ENCODE measurements around the gene TANGO6.

TANGO6 gene

DNA sequence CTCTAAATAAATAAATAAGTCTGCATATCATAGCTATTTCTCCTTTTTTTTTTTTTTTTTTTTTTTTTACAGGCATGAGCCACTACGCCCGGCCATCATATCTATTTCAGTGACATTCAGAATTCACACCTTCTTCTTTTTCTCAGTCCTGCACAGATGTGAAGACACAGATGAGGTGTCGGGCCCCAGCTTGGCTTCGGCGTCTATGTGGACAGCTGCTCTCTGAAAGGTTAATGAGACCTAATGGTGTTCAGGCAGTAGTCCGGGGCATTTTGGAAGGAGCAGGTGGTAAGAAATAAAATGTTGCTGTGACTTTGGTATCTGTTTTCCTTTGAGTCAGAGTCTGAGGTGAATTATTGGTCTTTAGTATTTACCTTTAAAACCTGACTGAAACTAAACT, 23.6 kb downstream of the TANGO6 start:
- DNase-seq (ENCODE audit: low spot score), result no peak

DNA sequence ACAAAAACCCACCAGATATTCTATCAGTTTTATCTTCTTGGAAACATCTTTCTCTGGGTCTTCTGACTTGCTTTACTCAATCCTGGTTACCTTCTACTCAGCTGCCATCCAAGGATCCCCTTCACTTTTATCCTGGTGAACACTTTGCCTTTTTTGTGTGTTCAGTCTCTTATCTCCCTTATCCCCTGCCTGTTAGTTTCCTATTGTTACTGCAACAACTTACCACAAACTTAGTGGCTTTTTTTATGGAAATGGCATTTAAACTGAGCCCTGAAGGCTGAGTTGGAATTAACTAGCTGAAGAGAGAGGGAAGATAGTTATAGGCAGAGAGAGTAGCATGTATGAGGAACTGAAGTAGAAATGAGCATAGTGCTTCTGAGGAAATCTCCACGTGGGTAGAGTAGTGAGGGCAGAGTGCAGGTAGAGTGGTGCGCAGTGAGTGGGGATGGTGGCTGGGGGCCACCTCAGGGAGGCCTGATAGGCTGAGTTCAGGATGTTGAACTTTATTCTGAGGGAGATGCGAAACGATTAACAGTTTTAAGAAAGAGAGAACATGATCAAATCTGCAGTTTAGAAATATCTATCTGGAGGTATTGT, 26.3 kb downstream of the TANGO6 start:
- DNase-seq (ENCODE audit: low spot score), result no peak

DNA sequence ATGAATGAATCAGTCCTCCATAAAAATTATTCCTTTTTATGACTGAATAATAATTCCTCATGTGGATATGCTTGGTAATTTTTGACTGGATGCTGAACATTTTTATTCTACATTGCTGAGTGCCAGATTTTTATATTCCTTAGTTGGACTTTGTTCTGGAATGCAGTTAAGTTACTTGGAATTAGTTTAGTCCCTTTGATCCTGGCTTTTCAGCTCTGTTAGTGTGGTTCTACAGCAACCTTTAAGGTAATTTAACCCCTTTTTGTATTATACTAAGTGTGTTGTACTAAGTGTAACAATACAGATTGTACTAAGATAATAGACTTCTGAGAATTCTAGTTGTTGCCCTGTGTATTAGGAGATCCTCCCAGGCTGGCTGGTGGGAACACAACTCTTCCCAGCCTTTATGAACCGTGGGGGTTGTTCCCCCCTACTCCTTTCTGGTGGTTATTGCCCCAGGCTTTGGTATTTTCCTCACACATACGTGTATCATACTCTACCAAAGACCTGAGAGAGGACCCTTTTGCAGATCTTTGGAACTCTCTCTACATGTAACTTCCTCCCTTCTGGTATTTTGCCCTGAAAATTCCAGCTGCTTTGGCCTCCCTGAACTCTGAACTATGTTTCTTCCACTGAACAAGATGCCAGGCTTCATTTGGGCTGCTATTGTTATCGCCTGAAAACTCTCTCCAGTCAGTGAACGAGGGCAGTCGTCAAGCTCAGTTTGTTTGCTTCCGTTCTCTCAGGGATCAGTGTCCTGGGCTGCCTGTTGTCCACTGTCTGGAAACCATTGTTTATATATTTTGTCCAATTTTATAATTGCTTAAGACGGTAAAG, 30.5 kb downstream of the TANGO6 start:
- DNase-seq (ENCODE audit: low spot score), result no peak

DNA sequence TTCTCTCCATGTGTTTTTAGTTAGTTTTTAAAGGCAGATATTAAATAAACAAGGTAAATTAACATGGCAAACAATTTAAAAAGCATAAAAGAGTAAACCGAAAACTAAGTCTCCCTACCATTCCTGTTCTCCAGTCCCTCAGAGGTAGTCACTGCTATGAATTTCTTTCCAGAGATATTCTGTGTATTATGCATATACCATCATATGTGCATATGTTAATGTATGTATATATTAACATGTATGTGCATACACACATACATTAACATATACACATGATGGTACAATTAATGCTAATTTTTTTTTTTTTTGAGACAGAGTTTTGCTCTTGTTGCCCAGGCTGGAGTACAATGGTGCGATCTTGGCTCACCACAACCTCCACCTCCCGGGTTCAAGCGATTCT, 32.5 kb downstream of the TANGO6 start:
- no peak for DNase-seq (ENCODE audit: low spot score)

DNA sequence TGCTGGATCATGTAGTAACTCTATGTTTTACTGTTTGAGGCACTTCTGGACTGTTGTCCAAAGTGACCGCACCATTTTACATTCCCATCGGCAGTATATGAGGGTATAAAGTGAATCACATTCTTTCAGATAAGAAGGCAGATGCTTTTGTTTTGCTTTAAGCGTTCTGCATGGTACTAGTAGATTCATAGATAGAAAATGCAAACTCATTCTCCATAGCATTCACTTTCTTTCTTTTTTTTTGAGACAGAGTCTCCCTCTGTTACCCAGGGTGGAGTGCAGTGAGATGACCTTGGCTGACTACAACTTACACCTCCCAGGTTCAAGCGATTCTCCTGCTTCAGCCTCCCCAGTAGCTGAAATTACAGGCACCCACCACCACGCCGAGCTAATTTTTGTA, 40.4 kb downstream of the TANGO6 start:
- DNase-seq (ENCODE audit: low spot score), result no peak

DNA sequence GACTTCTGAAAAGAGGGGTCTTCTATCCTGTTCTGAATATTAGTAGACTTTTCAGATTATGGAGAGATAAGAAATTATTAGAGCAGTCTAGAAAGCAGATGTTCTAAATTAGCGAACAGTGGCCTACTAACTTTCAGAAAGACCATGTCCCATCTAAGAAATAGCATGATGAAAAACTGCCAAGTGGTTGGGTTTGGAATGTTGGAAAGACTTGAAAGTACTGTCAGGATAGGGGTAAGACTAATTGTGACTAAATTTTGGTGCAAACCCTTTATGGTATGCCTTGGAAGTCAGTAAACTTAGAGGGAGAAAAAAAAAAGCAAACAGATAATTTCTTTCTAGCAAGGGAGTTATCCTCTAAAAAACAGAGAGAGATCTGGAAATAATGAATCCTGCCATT, 41.1 kb downstream of the TANGO6 start:
- no peak for DNase-seq (ENCODE audit: low spot score)

DNA sequence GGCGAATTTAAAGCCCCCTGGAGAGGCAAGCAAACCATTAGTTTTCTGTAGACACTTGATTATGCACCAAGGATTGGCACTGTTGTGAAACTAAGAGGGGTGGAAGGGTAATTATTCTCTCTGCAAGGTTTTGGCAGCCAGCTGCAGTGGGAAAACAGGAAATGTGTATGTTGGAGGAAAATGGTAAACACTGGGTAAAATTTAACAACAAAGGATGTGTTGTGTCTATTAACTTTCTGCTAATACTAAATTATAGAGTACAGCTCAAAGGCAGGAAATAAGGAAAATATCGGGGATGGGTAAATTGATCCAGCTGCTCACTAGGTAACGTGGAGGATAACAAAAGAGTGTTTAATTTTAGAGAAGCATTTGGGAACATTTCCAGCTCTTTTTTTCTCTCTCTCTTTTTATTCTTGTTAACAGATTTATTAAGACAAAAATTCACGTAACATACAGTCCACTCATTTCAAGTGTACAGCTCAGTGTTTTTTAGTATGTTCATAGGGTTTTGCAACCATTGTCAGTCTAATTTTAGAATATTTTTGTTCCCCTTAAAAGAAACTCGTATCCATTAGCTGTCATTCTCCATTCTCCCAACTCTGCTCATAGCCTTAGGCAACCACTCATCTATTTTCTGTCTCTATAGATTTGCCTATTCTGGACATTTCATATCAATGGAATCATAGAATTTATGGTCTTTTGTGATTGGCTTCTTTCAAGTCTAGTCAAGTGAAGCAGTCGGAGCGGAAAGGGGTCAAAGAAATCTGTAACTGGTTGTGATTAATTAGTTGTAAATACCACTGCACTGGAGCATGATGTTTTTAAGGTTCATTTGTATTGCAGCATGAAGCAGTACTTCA, 41.8 kb downstream of the TANGO6 start:
- no peak for DNase-seq (ENCODE audit: low spot score)

DNA sequence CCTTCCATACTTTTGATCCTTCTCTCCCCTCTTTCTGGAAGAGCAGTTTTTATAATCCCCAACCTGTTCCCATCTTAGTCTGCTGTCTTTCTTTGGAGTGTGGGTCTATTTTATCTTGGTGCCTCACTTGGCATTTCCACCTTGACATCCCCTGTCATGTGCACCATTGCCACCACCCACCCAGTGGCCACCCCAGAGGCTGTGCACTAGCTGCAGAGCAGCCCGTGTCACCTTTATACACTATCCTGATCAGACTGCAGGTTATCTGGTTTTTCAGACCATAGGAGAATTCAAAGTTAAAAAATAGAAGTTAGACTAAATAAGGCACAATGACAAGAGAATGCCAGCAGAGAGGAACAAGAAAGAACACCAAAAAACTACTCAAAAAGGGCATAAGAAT, 43.8 kb downstream of the TANGO6 start:
- no peak for DNase-seq (ENCODE audit: low spot score)

DNA sequence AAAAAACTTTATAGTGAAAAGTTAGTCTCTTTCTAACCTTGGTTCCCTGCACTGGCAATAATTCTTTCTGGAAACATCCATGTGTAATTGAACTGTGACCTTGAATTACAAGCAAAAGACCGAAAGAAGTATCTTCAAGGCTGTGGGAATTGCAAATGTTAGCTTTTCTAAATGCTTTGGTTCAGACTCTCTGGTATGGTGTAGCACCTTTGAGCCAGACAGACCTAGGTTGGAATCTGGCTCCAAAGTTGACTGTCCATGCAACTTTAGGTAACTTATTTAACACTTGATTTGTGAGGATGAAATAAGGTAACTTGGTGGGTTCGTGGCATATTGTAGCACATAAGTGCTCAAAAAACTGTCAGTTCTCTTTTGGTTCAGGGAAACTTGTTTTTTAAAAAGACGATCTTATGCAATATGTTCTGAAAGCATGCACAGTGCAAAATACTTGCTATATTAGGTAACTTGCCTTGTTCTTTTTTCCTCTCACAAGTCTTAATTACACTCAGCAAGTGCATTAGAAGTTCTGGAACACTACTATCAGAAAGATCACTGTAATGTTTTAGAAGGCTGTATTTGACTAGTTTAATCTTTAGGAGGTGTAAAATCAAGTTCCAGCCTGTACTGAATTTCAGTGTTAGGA, 46.3 kb downstream of the TANGO6 start:
- no peak for DNase-seq (ENCODE audit: low spot score)

DNA sequence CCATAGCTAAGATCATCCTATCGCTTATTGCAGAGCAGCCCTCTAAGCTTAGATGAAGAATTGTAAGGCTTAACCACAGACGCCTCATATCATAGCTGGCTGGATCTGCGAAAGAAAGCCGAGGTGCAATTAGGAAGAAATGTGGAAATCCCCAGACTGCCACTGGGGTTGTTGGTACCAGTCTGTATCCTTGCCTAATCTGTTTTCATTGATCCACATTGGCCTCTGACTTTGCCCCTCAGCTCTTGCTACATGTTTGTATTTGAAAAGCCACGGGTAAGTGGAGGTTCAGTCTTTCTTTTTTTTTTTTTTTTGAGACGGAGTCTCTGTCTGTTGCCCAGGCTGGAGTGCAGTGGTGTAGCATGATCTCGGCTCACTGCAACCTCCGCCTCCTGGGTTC, 48.9 kb downstream of the TANGO6 start:
- DNase-seq (ENCODE audit: low spot score), result no peak

DNA sequence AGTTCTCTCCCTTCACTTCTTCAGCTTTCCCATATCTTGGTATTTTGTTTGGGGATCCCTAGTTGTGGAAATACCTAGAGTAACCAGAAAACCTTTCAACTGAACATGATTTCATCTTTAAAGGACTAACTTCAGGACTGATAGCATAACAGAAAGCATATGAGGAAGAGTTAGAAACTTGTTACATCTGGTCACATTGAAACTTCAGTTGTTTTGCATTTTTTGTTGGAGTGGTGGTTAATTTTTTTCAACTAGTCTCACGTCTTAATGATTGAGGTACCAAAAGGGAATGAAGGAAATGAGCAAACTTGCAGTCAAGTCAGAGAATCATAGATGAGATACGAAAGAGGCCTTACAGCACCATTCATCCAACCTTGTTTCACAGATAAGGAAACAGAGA, 49.6 kb downstream of the TANGO6 start:
- no peak for DNase-seq (ENCODE audit: low spot score)

DNA sequence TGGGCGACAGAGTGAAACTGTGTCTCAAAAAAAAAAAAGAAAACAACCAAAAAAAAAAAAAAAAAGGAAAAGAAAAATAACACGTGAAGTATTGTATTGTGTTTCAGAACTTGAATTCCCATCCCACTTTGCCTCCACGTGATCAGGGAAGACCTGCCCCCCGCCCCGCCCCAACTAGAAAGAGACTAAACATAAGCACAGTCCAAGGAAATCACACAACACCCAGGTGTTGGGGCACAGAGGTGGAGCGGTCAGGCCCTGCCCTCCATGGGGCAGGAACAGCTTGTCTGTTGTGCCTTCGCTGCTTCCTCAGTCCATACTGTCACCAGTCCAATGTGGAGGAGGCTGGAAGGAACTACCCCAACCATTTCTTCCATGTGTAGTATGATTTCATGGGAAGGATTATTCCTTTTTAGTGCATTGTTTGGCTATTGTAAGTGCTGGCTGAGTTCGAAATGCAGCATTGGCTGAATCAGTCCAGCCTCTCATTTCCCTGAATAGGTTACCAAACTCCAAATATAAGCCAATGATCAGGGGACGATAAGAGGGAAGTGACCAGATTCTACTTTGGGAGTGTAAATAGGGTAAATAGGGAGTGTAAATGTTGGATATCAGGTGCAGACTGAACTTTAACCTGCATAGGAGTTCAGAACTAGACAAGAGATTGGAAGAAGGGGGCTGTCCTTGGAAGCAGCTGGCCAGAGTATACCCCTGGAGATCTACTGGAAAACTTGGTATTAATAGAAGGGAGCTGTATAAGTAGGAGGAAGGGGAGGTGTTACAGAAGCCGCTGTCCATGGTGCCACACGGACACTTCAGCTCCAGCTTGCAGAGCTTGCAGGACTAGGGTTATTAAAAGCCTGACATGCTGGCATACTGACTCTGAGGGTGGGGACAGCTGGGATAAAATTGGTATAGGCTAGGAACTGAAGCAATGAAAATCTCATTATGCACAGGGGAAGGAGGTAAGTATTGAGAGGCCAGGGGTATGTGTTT, 50.7 kb downstream of the TANGO6 start:
- no peak for DNase-seq (ENCODE audit: low spot score)

DNA sequence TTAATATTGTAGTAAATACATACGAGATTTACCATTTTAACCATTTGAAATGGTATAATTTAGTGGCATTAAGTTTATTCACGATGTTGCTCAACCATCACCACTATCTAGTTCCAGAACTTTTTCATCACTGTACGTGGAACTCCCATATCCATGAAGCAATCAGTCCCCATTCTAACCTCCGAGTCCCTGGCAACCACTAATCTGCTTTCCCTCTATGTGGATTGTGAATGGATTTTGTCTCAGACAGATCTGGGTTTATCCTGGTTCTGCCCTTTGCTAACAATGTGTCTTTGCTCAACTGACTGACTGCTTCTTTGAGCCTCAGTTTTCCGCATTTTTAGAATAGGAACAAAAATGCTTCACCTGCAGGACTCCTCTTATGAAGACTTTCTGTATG, 51.4 kb downstream of the TANGO6 start:
- no peak for DNase-seq (ENCODE audit: low spot score)

DNA sequence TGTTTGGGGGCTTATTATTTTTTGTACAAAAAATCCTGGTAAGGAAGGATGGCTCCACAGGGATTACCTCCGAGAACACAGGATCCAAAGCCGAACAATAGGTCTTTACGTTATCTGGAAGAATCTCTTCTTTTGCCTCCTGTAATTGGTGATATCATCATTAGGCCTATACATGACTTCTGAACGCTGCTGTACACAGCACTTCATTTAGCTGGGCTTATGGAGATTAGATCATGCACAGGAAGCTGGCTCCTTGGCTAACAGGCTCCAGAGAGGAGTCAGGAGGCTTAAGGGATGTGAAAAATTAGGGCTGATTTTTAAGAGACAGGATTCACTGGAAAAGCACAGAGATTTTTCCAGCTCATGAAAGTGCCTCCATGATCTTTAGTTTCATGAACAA, 54.7 kb downstream of the TANGO6 start:
- DNase-seq (ENCODE audit: low spot score), result no peak

DNA sequence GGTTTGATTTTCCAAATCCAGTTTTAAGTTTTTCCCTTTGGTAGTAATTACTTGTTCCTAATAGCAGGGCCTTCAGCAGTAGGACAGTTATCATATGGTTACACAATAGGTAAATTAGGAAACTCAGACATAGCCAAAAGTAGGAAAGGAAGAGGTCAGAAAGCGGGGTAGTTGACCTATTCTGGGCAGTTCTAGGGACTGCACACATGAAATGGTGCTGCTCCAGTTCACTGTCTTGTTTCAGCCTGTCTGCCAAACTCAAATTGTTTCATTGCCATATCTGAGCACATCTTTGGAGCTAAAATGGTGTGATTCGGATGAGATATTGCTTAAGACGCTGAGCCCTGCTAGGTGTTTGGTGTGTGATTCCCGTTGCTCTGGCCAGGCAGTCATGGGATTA, 56.7 kb downstream of the TANGO6 start:
- DNase-seq (ENCODE audit: low spot score), result no peak

DNA sequence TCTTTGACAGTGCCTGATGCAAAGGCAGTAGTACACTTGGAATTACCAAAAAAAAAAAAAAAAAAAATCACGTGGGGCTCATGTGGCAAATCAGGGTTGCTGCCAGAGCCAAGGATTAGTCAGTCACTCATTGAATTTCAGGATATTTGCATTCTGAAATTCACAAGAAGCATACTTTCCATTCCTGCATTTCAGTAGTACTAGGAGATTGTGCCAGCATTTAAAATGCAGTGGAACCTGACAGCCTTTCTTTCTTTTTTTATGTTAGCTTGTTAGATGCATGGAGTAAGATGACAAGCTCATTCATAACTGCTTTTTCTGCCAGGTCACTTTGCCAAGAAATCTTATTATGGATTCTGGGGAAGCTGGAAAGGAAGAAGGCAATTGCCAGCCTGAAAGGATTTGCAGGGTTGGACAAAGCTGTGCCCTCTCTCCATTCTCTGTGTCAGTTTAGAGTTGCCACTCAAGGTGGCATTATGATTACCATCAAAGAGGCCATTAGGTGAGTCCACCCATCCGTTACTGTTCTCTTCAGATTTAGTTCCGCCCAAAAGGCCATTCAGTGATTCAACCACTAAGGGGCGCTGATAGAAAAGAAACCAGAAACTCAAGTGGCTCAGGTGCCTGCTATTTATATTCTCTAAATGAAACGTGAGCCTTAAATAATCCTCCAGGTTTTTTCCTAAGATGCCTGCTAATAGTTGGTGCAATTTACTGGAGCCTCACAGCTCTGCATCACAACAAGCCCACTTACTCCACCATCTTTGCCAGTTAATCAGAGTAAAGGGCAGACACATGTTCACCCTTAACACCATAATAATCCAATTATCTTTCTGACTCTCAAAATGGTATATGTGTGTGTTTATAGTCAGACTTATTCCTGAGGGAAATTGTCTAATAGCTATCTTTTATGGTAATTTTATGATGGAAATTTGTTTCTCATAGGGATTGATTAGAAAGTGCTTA, 59.0 kb downstream of the TANGO6 start:
- peak; percentile 83 for DNase-seq (ENCODE audit: low spot score)

DNA sequence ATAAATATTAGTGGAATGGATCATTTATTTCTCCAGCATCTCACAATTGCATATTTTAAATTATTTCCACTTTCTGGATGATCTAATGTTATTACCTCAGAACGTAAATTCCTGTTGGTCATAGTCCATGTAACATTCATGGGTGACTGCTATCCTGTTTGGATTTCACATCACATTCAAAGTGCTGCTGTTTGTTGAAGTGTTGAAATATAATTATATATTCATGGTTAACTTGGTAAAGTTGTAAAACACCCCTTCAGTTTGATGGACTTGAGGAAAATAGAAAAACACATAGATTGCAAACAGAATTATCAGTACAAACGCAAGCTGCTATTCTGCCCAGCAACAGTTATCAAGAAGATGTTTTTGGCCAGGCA, 59.6 kb downstream of the TANGO6 start:
- DNase-seq (ENCODE audit: low spot score), result no peak

DNA sequence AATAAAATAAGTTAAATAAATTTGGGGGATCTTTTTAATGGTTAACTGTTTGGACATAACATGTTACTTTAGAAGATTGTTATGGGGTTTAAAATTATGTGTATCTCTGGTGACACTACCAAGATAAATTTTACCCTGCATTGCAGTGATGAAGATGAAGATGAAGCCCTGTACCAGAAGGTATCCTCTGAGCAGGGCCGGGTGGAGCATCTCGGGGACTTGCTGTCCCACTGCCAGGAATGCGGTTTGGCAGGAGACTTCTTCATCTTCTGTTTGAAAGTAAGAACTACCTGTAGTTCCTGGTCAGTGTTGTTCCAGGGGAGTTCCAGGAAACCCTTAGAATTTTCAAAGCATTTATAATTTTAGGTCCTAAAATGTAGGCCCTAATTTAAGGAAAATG, 64.0 kb downstream of the TANGO6 start:
- DNase-seq (ENCODE audit: low spot score), result no peak

DNA sequence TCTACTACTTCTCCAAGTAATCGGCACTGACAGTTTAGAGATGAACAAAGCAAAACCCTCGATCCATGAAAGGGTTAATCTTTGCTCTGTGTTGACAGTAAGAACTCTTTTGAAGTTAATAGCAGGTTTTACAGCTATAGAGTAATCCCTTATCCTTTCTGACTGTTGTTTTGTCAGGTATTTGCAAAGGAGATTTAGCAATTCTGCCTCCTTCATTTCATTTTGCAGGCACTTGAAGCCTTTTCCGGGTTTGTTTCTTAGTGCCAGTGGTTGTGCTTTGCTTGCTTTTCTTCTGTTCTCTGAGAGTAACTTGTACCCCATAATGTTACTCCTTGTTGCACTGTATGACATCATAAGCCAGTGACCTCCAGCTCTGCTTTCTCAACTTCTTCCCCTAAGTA, 64.5 kb downstream of the TANGO6 start:
- DNase-seq (ENCODE audit: low spot score), result no peak

DNA sequence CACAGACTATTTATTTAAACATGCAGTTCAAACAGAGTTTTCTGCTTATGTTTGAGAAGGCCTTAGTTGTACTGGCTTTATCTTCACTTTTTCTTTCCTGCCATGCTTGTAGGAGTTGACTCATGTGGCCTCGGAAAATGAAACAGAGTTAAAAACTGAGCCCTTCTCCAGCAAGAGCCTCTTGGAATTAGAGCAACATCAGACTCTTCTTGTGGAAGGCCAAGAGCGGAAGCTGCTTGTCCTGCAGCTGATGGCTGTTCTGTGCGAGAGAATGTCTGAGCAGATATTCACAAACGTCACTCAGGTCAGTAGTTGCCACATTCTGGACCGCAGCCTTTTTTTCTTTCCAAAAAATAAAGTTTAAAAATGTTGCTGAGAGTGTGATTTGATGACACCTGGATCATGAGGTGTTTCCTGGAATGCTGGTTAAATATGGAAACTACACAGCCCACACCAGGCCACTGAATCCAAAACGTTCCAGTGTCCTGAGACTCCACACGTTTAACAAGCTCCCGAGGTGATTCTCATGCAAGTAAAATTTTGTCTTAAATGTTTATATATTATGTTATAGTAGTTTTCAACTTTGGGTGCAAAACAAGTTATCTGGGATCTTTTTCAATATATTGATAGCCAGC, 65.9 kb downstream of the TANGO6 start:
- DNase-seq (ENCODE audit: low spot score), result no peak
